Activated CD8-positive, alpha-beta memory T cell treated with anti-CD3 and anti-CD28 coated beads, Interleukin-2, amount 50 U/mL, for 4 hours (primary cell): ENCODE results near the gene PARD3B.

ENCODE experiments used
- DNase-seq: peaks from one replicate; pipeline ENCODE4 v3.0.0-alpha.2; 2020

PARD3B gene

DNA sequence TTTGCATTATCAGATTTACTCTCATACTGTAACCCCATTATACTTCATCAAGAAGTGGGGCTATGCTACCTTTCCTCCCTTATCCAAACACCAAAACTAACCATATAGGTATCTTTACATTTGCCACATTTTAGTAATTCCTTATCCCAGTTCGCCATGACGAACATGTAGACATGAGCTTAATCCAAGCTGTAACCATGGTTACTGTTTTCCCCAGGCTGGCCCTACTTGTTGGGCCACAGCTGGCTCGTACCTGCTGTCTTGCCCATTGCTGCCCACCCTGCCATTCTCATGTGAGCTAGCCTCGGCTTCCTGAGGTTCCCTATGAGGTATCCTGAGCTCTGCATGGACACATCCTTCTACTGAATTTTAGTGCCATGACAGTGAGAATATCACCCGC is 117.7 kb downstream of the PARD3B start:
- DNase-seq = no peak

DNA sequence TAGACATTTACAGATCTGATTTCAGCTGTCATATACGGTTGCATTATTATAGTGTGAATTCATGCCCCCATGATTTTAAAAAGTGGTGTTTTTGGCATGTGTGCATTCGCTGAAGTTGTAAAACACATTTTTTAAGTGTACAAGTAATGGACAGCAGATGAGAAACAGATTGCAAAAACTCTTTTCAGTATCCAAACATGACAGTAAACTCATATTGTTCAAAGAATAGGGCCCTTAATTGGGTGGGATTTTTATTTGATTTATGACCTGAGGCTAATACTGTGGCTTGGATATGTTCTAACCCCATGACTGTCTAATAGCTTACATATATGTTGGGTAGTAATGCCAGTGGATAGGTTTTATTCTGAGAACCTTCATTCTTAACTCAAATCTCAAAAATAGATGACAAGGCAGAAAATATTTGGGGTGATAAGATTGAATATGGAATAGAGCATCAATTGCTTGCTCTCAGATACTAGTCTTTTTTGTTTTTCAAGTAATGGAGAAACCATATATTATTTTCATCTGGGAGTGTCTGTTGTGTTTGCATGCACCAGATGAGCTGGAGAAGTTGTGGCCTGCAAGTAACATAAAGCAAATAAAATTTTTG is 118.6 kb downstream of the PARD3B start:
- no peak for DNase-seq

DNA sequence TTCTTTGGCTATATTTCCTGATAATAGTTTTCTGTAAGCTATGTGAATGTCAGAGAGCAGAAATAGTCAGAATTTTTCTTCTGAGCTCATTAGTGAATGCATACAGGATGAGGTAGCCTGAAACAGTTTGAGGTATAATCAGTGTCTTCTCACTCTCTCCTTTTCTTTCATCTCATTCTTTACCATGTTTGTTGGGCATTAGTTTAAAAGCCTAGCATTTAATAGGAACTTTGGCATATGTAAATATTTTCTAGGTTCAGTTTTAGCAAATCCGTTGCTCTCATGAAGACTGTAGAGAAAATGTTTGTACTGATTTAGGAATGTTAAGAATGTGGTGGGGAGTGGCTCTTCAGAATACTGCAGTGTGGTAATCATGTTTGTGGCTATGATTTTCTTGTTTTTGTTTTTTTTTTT is 119.4 kb downstream of the PARD3B start:
- DNase-seq = no peak

DNA sequence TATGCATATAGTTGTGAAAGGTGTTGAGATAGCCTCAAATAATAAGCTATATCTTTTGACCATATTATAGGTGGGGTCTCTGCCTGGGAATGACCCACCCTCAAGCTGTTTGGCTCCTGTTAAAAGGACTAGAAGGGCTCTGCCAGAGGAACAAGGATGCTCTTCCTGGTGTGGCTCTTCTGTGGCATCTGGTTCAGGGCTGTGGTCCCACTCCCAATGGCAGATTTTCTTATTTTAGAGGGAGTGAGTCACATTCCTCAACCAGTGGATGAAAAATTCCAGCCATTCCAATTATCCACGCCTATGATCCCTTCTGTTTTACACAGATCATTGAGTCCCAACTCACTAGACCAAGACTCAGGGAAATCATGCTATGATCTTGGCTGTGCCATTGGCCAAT is 119.9 kb downstream of the PARD3B start:
- no peak for DNase-seq

DNA sequence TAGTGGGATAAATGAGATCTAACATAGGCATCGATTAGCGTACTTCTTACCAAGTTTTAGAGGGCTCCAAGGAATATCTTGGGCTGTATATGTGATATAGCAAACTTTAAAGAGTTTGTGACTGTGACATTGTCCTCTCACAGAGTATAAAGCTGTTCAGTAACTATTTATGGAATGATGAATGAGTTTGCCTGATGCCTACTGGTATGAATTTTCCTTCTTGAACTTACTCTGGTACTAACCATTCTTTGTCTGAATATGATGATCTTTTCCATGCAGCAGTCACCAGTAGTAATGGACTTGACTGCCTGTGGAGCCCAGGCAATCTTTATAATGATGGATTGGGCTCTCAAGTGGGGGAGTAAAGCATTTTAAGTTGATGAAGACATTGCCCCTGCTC is 120.5 kb downstream of the PARD3B start:
- DNase-seq = no peak

DNA sequence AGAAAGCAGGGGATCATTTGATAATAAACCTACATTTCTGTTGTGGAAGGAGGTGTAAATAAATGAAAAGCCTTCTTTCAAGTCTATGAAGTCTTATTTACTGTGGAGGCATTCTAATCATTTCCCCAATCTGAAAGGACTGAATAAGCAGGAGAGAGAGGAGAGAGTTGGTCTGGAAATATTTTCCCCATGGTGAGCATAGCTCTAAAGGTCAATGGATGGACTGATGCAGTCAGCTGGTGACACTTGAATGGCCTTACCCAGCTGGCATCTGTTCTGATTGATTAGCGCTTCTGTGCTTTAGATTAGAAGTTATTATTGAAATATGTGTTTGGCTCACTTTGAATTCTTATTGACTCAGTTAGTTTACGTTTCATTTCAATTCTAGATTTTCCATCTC is 122.7 kb downstream of the PARD3B start:
- DNase-seq = no peak

DNA sequence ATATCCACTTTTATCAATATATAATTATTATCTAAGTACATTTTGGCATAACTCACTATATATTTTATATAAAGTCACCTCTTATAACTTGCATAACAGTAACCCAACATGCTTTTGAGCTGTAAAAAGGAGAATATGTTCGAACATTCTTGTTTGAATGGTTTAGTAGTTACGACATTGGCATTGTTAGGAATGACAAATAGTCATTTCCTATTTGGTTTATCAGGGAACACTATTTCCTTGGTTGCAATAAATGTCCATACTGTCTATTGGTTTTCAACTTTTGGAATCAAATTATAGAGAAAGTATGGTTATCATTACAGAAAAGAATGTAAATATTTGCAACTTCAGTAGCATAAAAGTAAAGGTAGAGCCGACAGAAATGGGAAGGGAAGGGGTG is 124.1 kb downstream of the PARD3B start:
- no peak for DNase-seq

DNA sequence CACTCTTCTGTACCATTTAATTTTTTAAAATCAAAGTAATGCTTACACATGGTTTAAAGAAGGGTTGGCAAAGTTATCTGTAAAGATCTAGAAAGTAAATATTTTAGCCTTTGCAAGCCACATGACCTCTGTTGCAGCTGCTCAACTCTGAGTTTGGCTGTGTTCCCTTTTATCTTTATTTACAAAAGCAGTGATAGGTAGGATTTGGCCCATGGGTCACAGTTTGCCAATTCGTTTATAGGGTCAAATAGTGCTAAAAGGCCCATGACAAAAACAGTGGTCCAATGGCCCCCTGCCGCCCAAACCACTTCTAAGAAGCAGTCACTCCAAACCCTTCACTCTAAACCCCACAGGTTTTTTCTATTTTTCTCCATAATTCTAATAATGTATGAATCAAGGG is 124.8 kb downstream of the PARD3B start:
- DNase-seq = no peak

DNA sequence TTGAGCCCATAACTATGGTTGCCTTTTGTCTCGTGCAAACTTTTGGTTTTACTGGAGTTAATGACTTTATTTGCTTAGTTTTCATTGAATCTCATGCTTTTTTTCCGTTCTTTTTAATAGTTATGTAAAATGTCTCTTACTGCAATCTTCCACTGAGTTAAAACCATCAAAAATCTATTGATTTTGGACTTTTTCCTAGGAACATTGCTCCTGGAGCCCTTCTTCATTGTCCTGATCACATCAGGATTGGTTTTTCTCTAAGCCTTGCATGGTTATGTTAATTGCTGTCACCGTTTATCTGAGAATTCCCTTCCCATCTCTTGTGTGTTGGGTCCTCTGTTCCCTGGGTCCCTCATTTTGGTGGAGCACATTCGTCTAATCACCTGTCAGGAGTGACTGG is 125.5 kb downstream of the PARD3B start:
- no peak for DNase-seq

DNA sequence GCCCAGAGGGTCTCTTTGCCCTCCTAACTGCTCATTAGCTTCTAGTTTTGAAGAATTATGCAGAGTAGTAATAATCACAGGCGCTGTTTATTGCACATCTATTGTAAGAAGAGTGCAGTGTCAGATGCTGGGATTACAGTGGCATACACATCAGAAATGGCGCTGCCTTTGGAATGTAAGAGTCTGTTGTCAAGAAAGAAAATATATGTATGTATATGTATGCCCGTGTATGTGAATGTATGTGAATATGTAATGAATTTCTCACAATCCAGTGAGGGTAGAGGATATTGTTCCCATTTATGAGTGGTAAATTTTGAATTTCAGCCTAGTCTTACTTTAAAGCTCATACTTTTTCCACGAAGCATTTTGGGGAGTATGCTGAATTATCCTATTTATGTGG is 127.5 kb downstream of the PARD3B start:
- DNase-seq = no peak

DNA sequence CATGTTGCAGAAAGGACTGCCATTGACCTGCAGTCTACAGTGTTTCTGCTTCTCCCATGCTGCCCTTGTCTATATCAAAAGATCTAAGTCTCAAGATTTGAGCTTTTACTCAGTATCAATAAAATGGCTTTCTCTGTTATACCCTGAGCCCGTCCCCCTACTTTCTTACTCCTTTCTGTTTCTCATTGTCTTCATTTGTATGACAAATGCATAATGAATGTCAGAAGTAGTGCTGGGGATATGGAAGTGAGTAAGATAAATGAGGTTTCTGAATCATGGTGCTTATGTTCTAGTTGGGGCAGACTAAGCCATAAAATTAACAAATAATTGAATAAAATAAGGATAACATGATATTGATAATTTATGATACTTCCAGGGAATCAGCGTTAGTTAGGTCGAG is 128.6 kb downstream of the PARD3B start:
- no peak for DNase-seq

DNA sequence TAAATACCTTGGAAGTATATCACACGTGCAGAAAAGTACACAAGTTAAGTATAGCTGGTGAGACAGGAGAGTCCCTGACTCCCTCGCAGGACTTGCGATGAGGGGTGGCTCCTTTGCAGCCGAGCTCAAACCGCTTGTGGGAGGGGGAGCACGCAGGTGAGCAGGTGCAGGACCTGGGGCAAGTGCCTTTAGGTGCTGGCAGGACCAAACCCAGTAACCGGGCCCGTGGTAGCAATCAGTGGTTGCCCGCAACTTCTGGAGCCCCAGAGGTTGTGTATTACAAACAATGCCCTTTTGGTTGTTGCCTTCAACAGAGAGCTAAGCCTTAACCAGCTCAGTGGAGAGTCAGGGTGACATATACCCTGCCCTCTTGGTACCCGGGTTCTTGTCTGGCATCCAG is 132.8 kb downstream of the PARD3B start:
- no peak for DNase-seq

DNA sequence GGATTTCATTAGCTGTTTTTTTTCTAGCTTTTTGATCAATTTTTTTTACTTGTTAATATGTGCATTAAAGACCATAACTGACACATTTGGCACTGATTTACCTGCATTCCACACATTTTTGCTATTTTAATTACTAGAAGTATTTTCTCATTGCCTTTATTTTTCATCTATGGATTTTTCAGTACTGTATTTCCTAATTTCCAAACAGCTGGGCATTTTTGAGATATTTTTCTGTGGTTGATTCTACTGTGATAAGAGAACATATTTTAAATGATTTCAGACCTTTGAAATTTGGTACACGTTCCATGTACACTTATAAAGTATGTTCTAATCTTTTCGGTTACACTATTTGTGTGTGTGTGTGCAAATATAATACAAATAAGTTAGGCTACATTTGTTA is 135.3 kb downstream of the PARD3B start:
- no peak for DNase-seq

DNA sequence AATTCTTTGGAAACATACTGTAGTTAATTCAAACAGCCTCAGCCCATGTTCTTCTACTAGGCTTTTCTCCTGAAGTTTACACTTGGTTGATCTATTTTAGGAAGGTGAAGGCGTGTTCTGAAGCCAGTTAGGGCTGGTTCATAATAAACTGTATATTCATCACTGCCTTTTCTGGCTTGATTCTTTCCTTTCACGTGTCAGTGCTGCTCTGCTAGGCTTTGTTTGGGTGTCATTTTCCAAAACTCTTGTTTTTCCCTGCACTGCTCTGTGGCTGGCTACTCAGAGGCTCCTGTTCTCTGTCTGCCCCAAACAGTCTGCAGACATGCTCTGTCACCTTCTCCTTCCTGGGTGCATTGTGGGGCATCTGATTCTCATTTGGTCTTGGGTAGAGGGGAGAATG is 136.1 kb downstream of the PARD3B start:
- DNase-seq = no peak

DNA sequence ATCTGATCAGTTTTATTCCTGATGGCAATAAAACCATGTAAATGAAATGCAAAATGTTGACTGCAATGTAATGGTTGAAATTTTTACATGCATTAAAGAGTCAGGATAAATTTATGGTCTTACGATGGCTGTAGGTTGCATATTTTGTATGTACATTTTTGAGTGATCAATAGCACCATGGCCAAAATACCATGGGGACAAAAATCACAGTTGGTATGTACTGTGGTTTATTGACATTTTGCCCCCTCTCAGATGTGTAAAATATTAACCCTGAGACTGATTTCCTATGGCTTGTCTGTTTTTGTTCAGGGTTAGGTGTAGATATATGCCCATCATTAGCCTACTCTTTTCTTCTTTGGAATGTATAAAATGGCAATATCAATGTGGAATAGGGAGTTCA is 138.1 kb downstream of the PARD3B start:
- no peak for DNase-seq

DNA sequence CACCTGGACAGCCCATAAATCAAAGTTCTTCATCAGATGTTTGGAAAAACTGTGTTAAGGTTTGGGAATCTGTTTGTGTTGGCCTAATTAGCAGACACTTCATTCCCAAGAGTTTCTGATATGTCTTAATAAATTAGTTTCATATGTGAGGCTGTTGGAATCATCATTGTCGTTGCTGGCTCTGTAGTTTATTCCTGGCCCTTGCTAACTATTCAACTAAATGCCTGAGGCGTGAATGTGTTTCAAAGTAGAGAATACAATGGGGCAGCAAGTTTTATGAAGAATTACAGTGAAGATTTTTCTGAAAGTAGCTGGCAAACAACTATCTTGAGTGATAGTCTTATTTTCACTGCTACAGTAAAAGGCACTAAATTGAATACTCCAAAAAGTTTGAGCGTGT is 141.1 kb downstream of the PARD3B start:
- DNase-seq = no peak

DNA sequence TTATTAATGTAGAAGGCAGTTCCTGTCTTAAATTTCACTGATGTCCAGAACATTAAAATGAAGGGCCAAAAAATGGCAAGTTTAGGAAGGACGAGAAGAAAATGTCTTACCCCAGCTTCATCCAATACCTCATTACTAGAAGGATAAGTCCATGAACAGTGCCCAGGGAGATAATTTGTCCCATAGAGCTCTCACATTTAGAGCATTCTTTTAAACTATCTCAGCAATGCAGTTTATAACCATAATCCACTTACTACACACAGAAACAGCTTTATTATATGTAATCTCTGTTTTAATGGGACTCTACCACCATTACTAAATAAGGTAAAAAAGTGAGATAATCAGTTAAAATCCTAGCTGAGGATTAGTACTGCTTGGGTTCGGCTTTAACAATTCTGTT is 142.5 kb downstream of the PARD3B start:
- DNase-seq = no peak

DNA sequence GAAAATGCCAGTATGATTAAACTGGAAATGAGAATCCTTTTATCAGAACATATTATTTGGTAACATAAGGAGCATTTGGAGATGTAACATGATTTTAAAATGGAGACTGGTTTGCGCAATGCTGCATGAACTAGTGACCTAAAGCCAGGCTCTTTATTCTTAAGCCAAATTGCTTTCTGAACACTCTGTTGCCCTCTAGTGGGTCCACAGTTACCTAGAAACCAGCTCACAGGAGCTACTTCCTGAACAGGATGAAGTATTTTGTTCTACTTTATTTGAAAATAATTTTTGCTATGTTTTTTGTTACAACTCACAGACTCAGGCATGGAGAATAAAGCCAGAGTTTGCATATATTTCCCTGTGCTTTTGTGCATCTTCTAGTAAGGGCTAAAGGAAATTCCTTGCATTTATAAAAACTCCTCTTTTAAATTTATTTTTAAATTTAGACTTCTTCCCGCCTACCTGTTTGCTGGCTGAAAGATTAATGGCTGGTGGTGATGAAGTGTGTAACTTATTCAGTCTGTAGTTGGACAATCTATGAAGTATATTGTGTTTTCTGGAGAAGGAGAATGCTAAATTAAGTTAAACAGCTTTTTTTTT is 146.7 kb downstream of the PARD3B start:
- no peak for DNase-seq

DNA sequence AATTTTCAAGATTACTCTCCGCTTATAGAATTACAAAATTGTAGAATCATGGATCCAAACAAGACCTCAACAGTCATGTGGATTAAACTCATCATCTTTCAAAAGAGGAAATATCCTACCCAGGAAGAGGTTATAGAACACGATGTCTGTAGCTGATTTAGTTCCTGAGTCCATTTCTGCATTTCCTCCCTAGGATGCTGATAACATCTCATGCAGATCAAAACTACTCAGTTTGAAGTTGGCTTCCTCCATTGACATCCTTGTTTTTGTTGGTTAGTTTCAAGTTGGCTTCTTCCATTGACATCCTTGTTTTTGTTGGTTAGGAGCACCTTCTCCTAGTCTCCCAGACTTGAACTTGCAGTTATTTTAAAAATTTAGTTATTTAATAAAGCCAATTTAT is 147.5 kb downstream of the PARD3B start:
- no peak for DNase-seq

DNA sequence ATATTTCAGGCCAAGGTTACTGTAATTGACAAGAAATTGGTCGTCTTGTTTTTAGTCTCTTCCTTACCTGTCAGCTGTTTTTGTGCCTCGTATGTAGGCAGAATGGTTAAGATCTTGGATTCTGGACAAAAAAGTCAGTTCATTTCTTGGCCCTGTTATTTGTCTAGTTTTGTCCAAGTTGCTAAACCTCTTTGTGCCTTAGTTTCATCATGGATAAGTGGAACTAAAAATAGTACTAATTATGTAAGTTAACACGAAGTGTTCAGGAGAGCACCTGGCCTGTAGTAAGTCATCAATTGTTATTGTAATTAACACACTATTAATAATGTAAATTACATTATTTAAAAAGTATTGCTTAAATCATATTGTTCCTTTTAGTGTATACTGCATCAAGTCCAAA is 148.0 kb downstream of the PARD3B start:
- DNase-seq = no peak

DNA sequence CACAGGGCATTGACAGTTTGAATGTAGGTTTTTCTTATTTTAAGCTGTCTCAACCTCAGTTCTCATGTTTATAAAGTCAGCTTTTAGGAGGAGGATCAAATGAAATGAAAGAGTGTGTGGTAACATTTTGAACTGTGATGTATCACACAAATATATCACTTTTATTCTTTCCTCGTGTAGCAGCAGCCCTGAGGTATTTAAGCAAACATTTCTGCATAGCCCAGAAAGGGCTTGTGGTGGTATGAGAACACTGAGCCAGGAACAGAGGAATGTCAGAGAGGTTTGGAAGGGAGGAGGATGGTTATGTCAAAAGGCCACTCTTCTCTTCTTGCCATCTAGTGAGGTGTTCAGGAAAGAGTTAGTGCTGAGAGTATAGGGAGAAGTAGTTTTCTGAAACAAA is 150.2 kb downstream of the PARD3B start:
- DNase-seq = no peak

DNA sequence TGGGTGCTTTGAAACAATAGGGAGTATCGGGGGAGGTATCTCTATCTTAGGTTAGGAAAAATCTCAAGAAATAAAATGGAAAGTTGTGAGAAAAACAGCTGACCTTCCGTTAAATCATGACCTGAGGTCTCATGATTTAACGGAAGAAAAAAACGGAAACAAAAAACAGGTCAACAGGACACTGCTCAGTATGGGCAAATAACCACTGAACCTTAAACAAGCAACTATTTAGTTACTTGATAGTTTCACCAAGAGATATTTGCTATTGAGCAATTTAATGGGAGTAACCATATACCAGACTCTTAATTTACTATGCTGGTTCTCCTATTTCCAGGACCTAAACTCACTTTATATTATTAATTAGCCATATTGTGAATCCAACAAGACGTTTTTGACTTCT is 150.8 kb downstream of the PARD3B start:
- no peak for DNase-seq

DNA sequence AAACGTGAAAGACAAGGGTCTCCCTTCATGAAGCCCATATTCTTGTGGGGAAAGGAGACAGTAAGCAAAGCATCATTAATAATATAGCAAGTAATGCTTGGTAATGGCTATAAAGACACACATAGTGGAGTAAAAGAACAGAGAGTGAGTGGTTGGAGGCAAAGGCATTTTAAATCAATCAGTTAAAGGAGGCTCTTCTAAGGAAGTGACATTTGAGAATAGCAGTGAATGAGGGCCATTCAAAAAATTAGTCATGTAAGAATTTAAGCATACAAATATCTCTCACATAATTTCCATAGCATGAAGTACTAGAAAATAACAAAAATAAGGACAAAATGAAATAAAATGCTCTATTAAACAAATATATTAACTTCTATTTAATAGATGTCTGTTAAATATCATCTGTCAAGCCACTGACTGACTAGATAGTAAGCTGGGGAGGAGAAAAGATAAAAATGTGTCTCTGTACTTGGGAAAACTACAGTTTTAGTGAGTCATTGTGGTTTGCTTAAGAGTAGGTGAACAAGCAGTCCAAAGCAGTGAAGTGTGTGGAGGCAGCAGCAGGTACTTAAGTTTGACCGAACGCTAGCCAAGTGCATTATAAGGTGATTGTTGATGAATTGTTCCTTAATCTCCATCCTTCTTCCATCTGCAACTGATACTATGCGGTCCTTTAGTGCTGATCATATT is 160.1 kb downstream of the PARD3B start:
- no peak for DNase-seq

DNA sequence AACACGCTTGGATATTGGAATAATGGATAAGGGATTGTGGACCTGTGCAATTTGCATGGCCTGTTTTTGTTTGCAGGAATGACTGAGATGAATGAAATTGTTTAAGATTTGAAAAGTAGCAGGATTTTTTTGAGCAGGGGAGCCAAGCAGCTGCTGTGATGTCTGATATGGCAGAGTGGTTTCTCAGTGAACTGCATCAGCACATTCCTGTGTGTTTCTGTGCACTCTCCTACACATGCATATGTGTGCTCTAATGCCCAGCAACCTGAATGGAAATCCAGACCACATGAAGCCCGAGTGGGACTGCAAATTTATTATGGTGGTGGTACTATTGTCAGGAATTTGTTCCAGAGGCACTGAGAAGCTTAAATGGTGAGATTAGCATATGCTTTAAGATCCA is 161.7 kb downstream of the PARD3B start:
- no peak for DNase-seq

DNA sequence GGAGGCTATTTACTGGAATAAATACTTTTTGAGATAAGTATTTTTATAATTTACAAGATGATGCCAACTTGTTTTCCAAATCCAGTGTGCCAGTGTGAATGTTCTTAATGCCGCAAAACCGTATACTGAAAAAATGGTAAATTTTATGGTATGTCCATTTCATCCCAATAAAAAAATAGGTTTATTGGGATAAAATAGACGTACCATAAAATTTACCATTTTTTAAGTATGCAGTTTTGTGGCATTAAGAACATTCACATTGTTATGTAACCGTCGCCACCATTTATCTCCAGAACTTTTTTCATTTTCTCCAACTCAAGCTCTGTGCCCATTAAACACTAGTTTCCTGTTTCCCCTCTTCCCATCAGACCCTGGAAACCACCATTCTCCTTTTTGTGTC is 167.9 kb downstream of the PARD3B start:
- DNase-seq = no peak
